Mammary epithelial cell (primary cell): ENCODE measurements around the gene MACIR.

Experiments used
- CTCF ChIP-seq, 2 donors: IDR thresholded peaks in 1 of 2; conservative IDR thresholded peaks in 1 of 2; 2 replicates each; pipeline ENCODE4 v1.5.1; 2011 to 2012; ENCODE audit warnings: inconsistent platforms in 2 of 2, low read length in 2 of 2, mild to moderate bottlenecking in 2 of 2, control low read depth in 1 of 2, low read depth in 1 of 2; ENCODE audit not compliant: insufficient read depth in 1 of 2; ENCODE audit errors: extremely low read depth in 1 of 2
- EZH2 ChIP-seq: IDR thresholded peaks from 2 replicates; pipeline ENCODE4 v1.6.1; 2012; ENCODE audit warnings: low read length, inconsistent platforms, borderline replicate concordance

GRCh38 chr5:103327893-103328292, 69.3 kb downstream of the MACIR start:
- TF ChIP-seq CTCF (conservative IDR thresholded peaks at IDR 0.05 in 1 of 2, IDR thresholded peaks at IDR 0.05 in 1 of 2; ENCODE audit: extremely low read depth in 1 of 2, insufficient read depth in 1 of 2, low read depth in 1 of 2, low read length in 2 of 2): no peak
- no peak for TF ChIP-seq EZH2
